Testis (tissue), 3 donors: Measurements from ENCODE around the gene MAN2C1. TPM values are rescaled to one million over a fixed set of nuclear protein-coding genes. Genes with fewer than 3 reads are reported as not detected.
A peak's percentile ranks its signal among the peaks of the same experiment; 100 is the strongest.
"Not testable (repeated sequence)": the region's sequence is repeated elsewhere in the genome, so short reads cannot be mapped to it uniquely, and the experiment has no call there.

Source experiments
- DNase-seq: peaks from one replicate; pipeline ENCODE4 v3.0.0-alpha.2; 2019
- H3K27ac ChIP-seq, 2 donors: fragments of 200-600 bp; sonication (generic); one replicate each; pipeline ENCODE4 v1.5.1; 2019
- H3K27me3 ChIP-seq: fragments of 200-600 bp; sonication (generic); one replicate; pipeline ENCODE4 v1.5.1; 2019
- H3K36me3 ChIP-seq: fragments of 200-600 bp; sonication (generic); one replicate; pipeline ENCODE4 v1.5.1; 2017; ENCODE audit warnings: low read depth; ENCODE audit errors: missing control alignments
- H3K4me1 ChIP-seq: fragments of 200-600 bp; sonication (generic); one replicate; pipeline ENCODE4 v1.5.1; 2019
- H3K4me3 ChIP-seq, 2 donors: fragments of 200-600 bp; sonication (generic); one replicate each; pipeline ENCODE4 v1.5.1; 2017 to 2019
- H3K9me3 ChIP-seq: fragments of 200-600 bp; sonication (generic); one replicate; pipeline ENCODE4 v1.5.1; 2017
- CTCF ChIP-seq, 3 experiments: fragments of 450-650 bp in 2 of 3; fragments of 200-600 bp in 1 of 3; sonication (generic) in 1 of 3; IDR thresholded peaks; one replicate each; pipeline ENCODE4 v1.5.1; 2016 to 2019; ENCODE audit warnings: antibody characterized with exemption in 3 of 3, mild to moderate bottlenecking in 2 of 3, moderate library complexity in 1 of 3
- POLR2A ChIP-seq: fragments of 450-650 bp; IDR thresholded peaks from one replicate; pipeline ENCODE4 v1.6.1; 2017; ENCODE audit warnings: antibody characterized with exemption, mild to moderate bottlenecking, moderate library complexity
- WGBS, 2 donors: methylation state at CpG; one replicate each; pipeline ENCODE4 v1.1.5; 2018; 5-methylcytosine and 5-hydroxymethylcytosine counted together
- intact Hi-C: fragments of 100-400 bp; cut with DNase I; formaldehyde crosslinking; loops from one replicate; pipeline ENCODE4 v1.15.1; 2023; ENCODE audit warnings: low total_unique reads
- polyA plus RNA-seq: library from polyadenylated mRNA; stranded (reverse); fragments of 350-450 nt; fragmentation: Illumina TruSeq; extraction: RNeasy Lipid Tissue Mini Kit (QIAGEN cat#74804); gene quantifications from one replicate; pipeline ENCODE4 v1.2.3, GENCODE V29; 2014; ENCODE audit warnings: low read depth, low replicate concordance; ENCODE audit not compliant: insufficient read depth
- total RNA-seq, 2 donors: library from RNA; depleted of rRNA; stranded (reverse); fragments of >200 nt; gene quantifications; one replicate each; pipeline ENCODE4 v1.2.3, GENCODE V29; 2016

MAN2C1 gene
- total and polyA plus RNA-seq, 3 donors from 2014 or later, result 171 to 343 (median 256) TPM

GRCh38 chr15:75350601-75351361 lies 17.6 kb downstream of the MAN2C1 start:
- Histone ChIP-seq H3K27me3 (no peaks in the 10 kb centered on the region), H3K4me3 (no peak overlapping the region), H3K36me3 (no peaks in the 10 kb centered on the region), H3K9me3 (no peaks in the 10 kb centered on the region), H3K4me1 (peaks cover 4% of the 10 kb centered on the region), H3K27ac (no peak overlapping the region)
- WGBS, 2 donors, result 68 to 82% methylated on average over 6 to 7 of the region's 7 CpGs
- no peak for TF ChIP-seq CTCF (IDR thresholded peaks at IDR 0.05)
- no peak for TF ChIP-seq POLR2A
- intact Hi-C loops, result no loop called here
- no peak for DNase-seq

GRCh38 chr15:75349851-75350588 lies 18.4 kb downstream of the MAN2C1 start:
- intact Hi-C loops, result no loop called here
- Histone ChIP-seq H3K4me1 (peaks cover 4% of the 10 kb centered on the region), H3K9me3 (no peaks in the 10 kb centered on the region), H3K27ac (no peak overlapping the region), H3K27me3 (no peaks in the 10 kb centered on the region), H3K4me3 (no peak overlapping the region), H3K36me3 (no peaks in the 10 kb centered on the region)
- no peak for DNase-seq
- no peak for TF ChIP-seq POLR2A
- no peak for TF ChIP-seq CTCF (IDR thresholded peaks at IDR 0.05)
- WGBS, 2 donors, result 79 to 85% methylated on average over 9 of the region's 9 CpGs

DNA sequence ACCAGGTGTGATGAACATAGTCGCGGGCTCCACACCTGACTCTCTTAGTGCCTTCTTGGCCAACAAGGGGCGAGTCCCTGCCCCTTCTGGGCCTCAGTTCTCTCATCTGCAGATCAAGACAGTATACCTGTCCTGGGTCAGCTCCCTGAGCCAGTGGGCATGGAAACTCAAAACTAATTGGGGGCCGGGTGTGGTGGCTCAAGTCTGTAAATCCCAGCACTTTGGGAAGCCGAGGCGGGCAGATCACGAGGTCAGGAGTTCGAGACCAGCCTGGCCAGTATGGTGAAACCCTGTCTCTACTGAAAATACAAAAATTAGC lies 19.1 kb downstream of the MAN2C1 start:
- intact Hi-C loops, H3K4me1 ChIP-seq, H3K36me3 ChIP-seq, DNase-seq, H3K27ac ChIP-seq, H3K4me3 ChIP-seq, H3K9me3 ChIP-seq, H3K27me3 ChIP-seq: not testable (repeated sequence)
- 75 to 76% methylated on average over 6 to 8 of the region's 8 CpGs for WGBS, 2 donors

GRCh38 chr15:75348562-75349350 lies 19.7 kb downstream of the MAN2C1 start:
- Histone ChIP-seq H3K27me3 (no peaks in the 10 kb centered on the region), H3K36me3 (no peaks in the 10 kb centered on the region), H3K4me3 (peak overlapping the region; percentile 69 to 77), H3K4me1 (peaks cover 4% of the 10 kb centered on the region), H3K27ac (no peak overlapping the region), H3K9me3 (no peaks in the 10 kb centered on the region)
- WGBS, 2 donors, result 9 to 32% methylated on average over 18 to 46 of the region's 46 CpGs
- DNase-seq, result no peak
- TF ChIP-seq CTCF (IDR thresholded peaks at IDR 0.05) (no peak), POLR2A (no peak)
- intact Hi-C loops, result no loop called here

DNA sequence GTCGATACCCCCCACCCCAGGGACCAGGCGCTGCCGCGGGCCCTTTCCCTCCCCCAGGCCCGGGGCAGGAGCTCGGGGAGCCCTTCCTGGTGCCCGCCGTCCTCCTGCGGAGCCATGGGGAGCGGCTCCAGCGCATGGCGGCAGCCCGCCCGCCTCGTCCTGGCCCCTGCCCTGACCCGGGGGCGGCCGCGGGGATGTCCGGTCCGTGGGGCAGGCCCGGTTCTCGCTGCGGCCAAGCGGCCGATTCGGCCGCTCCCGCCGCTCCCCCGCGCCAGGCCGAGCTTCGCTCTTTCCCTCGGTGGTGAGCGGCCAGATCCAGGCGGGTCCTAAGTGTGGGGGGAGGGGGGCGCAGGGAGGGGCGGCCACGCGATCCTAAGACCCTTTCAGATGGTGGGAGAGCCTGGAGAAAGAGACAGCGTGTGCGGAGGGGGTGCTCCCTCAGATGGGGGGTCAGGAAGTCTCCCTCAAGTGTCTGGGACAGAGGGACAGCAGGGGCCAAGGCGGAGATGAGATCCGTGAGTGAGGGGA lies 20.3 kb downstream of the MAN2C1 start:
- Histone ChIP-seq H3K4me1 (peaks cover 4% of the 10 kb centered on the region), H3K4me3 (peak overlapping the region; percentile 69 to 77), H3K9me3 (no peaks in the 10 kb centered on the region), H3K27me3 (no peaks in the 10 kb centered on the region), H3K27ac (peak overlapping the region in 1 of 2 donors; percentile 50), H3K36me3 (no peaks in the 10 kb centered on the region)
- 1 to 2% methylated on average over 6 to 26 of the region's 45 CpGs for WGBS, 2 donors
- TF ChIP-seq CTCF (IDR thresholded peaks at IDR 0.05) (no peak), POLR2A (no peak)
- intact Hi-C loops, result no loop called here
- DNase-seq, result no peak
